Astrocyte (in vitro differentiated cells and primary cell): ENCODE results near the gene CENATAC.
"Not testable (repeated sequence)": the region's sequence is repeated elsewhere in the genome, so short reads cannot be mapped to it uniquely, and the experiment has no call there.

ENCODE experiments used
- EZH2 ChIP-seq: IDR thresholded peaks from 2 replicates; pipeline ENCODE4 v1.6.1; 2012; ENCODE audit warnings: mild to moderate bottlenecking, low read length, inconsistent platforms; ENCODE audit not compliant: insufficient read depth
- TF ChIP-seq, protein P1 (sequence below): IDR thresholded peaks from 2 replicates; pipeline ENCODE4 v1.5.1; 2011; ENCODE audit warnings: low read depth, mild to moderate bottlenecking, inconsistent platforms, low read length, moderate library complexity; ENCODE audit not compliant: insufficient read depth

- TF ChIP-seq, protein P1, sequence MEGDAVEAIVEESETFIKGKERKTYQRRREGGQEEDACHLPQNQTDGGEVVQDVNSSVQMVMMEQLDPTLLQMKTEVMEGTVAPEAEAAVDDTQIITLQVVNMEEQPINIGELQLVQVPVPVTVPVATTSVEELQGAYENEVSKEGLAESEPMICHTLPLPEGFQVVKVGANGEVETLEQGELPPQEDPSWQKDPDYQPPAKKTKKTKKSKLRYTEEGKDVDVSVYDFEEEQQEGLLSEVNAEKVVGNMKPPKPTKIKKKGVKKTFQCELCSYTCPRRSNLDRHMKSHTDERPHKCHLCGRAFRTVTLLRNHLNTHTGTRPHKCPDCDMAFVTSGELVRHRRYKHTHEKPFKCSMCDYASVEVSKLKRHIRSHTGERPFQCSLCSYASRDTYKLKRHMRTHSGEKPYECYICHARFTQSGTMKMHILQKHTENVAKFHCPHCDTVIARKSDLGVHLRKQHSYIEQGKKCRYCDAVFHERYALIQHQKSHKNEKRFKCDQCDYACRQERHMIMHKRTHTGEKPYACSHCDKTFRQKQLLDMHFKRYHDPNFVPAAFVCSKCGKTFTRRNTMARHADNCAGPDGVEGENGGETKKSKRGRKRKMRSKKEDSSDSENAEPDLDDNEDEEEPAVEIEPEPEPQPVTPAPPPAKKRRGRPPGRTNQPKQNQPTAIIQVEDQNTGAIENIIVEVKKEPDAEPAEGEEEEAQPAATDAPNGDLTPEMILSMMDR = not testable (repeated sequence)
- TF ChIP-seq EZH2 = not testable (repeated sequence)
Observed at GRCh38 chr11:119017377-119017776, 19.4 kb downstream of the CENATAC start.
